ENCODE measurements around the gene CCDC149.

CCDC149 gene

DNA sequence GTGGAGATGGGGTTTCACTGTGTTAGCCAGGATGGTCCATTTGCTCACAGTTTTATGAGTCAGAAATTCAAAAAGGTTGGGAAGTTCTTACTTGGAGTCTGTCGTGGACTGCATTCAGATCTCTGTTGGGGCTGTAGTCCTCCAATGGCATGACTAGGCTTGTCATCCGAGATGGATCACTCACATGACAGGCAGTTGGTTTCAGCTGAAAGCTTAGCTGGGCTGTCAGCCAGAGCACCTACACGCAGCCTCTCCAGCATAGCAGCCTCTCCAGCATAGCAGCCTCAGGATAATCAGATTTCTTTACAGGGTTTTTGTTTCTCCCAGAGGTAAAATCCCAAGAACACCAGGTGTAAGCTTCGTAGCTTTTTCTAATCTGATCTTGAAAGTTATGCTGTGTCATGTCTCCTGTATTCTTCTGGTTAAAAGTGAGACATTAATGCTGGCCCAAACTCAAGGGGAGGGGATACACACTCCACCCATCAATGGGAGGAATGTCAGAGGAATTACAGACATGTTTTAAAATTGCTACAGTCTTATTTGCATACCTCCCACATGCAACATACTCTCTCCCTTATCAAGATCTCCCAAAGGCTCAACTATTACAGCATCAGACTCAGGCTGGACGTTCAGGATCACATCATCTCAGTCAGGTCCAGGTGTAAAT is 149.1 kb downstream of the CCDC149 start:
- no peak overlapping the region for H3K4me3 ChIP-seq (ENCODE audit: low read depth, low read length)
- TF ChIP-seq, protein P1, sequence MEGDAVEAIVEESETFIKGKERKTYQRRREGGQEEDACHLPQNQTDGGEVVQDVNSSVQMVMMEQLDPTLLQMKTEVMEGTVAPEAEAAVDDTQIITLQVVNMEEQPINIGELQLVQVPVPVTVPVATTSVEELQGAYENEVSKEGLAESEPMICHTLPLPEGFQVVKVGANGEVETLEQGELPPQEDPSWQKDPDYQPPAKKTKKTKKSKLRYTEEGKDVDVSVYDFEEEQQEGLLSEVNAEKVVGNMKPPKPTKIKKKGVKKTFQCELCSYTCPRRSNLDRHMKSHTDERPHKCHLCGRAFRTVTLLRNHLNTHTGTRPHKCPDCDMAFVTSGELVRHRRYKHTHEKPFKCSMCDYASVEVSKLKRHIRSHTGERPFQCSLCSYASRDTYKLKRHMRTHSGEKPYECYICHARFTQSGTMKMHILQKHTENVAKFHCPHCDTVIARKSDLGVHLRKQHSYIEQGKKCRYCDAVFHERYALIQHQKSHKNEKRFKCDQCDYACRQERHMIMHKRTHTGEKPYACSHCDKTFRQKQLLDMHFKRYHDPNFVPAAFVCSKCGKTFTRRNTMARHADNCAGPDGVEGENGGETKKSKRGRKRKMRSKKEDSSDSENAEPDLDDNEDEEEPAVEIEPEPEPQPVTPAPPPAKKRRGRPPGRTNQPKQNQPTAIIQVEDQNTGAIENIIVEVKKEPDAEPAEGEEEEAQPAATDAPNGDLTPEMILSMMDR (conservative IDR thresholded peaks at IDR 0.05; ENCODE audit: low read depth, low read length), result no peak
- peak; percentile 65 for DNase-seq (ENCODE audit: low read depth)
